ENCODE results near the gene SLC22A17.
A peak's percentile ranks its signal among the peaks of the same experiment; 100 is the strongest.
"Not testable (repeated sequence)": the region's sequence is repeated elsewhere in the genome, so short reads cannot be mapped to it uniquely, and the experiment has no call there.

SLC22A17 gene

GRCh38 chr14:23327947-23328744 is 24.5 kb downstream of the SLC22A17 start:
- DNase-seq = peak; percentile 70

- DNase-seq = no peak
Measured at GRCh38 chr14:23326491-23327332, 26.0 kb downstream of the SLC22A17 start.

- not testable (repeated sequence) for DNase-seq
Measured at GRCh38 chr14:23325746-23326145, 26.9 kb downstream of the SLC22A17 start.

- no peak for DNase-seq
Measured at GRCh38 chr14:23324993-23325392, 27.7 kb downstream of the SLC22A17 start.

- DNase-seq = no peak
Measured at GRCh38 chr14:23324455-23324846, 28.2 kb downstream of the SLC22A17 start.

GRCh38 chr14:23323838-23324454 is 28.7 kb downstream of the SLC22A17 start:
- DNase-seq = no peak

- no peak for DNase-seq
Measured at GRCh38 chr14:23322568-23323517, 29.8 kb downstream of the SLC22A17 start.

- DNase-seq = peak; percentile 26
Measured at GRCh38 chr14:23321572-23322547, 30.8 kb downstream of the SLC22A17 start.

- peak; percentile 97 for DNase-seq
Measured at GRCh38 chr14:23320584-23321571, 31.8 kb downstream of the SLC22A17 start, which contains the start of gene PABPN1. TSS of gene PABPN1 (plus strand) at chr14:23321457. CDS start at chr14:23321470, 13 bp downstream.

GRCh38 chr14:23319746-23320583 is 32.7 kb downstream of the SLC22A17 start:
- no peak for DNase-seq

- no peak for DNase-seq
Measured at GRCh38 chr14:23316300-23316699, 36.4 kb downstream of the SLC22A17 start.

- DNase-seq = no peak
Measured at GRCh38 chr14:23310546-23310945, 42.1 kb downstream of the SLC22A17 start.

GRCh38 chr14:23308721-23309445 is 43.8 kb downstream of the SLC22A17 start:
- no peak for DNase-seq

- no peak for DNase-seq
Measured at GRCh38 chr14:23307687-23308644, 44.7 kb downstream of the SLC22A17 start.

GRCh38 chr14:23307146-23307530 is 45.5 kb downstream of the SLC22A17 start:
- no peak for DNase-seq

- DNase-seq = peak; percentile 67
Measured at GRCh38 chr14:23306412-23307145, 46.1 kb downstream of the SLC22A17 start, which contains the start of gene BCL2L2. TSS of gene BCL2L2 (plus strand) at chr14:23306833. CDS start at chr14:23307768, 935 bp downstream.

All from RPMI8226 (cell line).